HFFc6 (cell line): ENCODE measurements around the gene RFWD3. TPM values are rescaled to one million over a fixed set of nuclear protein-coding genes. Genes with fewer than 3 reads are reported as not detected.

Source experiments
- DNase-seq: peaks from one replicate; pipeline ENCODE4 v3.0.0-alpha.2; 2018
- H3K27ac Mint-ChIP-seq: 2 replicates; pipeline ENCODE4 v1.8.0; 2020; ENCODE audit warnings: mild to moderate bottlenecking, mixed read lengths
- H3K27me3 Mint-ChIP-seq: 2 replicates; pipeline ENCODE4 v1.8.0; 2021; ENCODE audit warnings: mild to moderate bottlenecking, moderate library complexity, mixed read lengths; ENCODE audit not compliant: insufficient read depth
- H3K36me3 Mint-ChIP-seq: 2 replicates; pipeline ENCODE4 v1.8.0; 2021; ENCODE audit warnings: low read depth, mixed read lengths
- H3K4me1 Mint-ChIP-seq: 2 replicates; pipeline ENCODE4 v1.8.0; 2020; ENCODE audit warnings: low read depth, mixed read lengths
- H3K4me3 Mint-ChIP-seq: 2 replicates; pipeline ENCODE4 v1.8.0; 2020; ENCODE audit warnings: mild to moderate bottlenecking, moderate library complexity, mixed read lengths
- H3K9me3 Mint-ChIP-seq: 2 replicates; pipeline ENCODE4 v1.8.0; 2020; ENCODE audit warnings: mild to moderate bottlenecking, mixed read lengths
- CTCF ChIP-seq: fragments of 200-600 bp; sonication (generic); IDR thresholded peaks from 2 replicates; pipeline ENCODE4 v1.5.0; 2021; ENCODE audit warnings: antibody characterized with exemption, mild to moderate bottlenecking
- total RNA-seq, 6 experiments: library from RNA; stranded (reverse); fragmentation: NEBNext Ultra II Directional; extraction: Animal tissue kit (Norgen Biotek cat#: 25700); gene quantifications; 2 replicates in 1 of 6; 3 replicates in 5 of 6; pipeline ENCODE4 v1.2.3, GENCODE V29; 2021

Gene RFWD3
- total RNA-seq, 6 experiments from 2014 or later, result 27.2 to 44.4 (median 42.9) TPM

GRCh38 chr16:74625500-74626350 is 41.0 kb downstream of the RFWD3 start:
- H3K27ac Mint-ChIP-seq, result no peak overlapping the region; the same call in 1 of the 2 replicates
- H3K9me3 Mint-ChIP-seq, result no peaks in the 10 kb centered on the region
- DNase-seq, result no peak
- TF ChIP-seq CTCF, result no peak
- peaks cover 29% of the 10 kb centered on the region for H3K36me3 Mint-ChIP-seq
- H3K27me3 Mint-ChIP-seq, result peaks cover 3% of the 10 kb centered on the region
- peaks cover 10% of the 10 kb centered on the region; the same call in 1 of the 2 replicates for H3K4me1 Mint-ChIP-seq
- no peak overlapping the region for H3K4me3 Mint-ChIP-seq

- Mint-ChIP-seq H3K4me1 (peaks cover 10% of the 10 kb centered on the region; the same call in 1 of the 2 replicates), H3K4me3 (no peak overlapping the region), H3K27me3 (peaks cover 3% of the 10 kb centered on the region), H3K36me3 (peaks cover 24% of the 10 kb centered on the region), H3K27ac (no peak overlapping the region), H3K9me3 (no peaks in the 10 kb centered on the region)
- TF ChIP-seq CTCF, result no peak
- no peak for DNase-seq
Measured at GRCh38 chr16:74623839-74624235, 42.8 kb downstream of the RFWD3 start.

GRCh38 chr16:74623214-74623838 is 43.4 kb downstream of the RFWD3 start:
- H3K36me3 Mint-ChIP-seq, result peaks cover 19% of the 10 kb centered on the region
- H3K4me3 Mint-ChIP-seq, result no peak overlapping the region
- TF ChIP-seq CTCF, result peak; percentile 83
- H3K9me3 Mint-ChIP-seq, result no peaks in the 10 kb centered on the region
- H3K27ac Mint-ChIP-seq, result no peak overlapping the region
- H3K4me1 Mint-ChIP-seq, result peaks cover 10% of the 10 kb centered on the region; the same call in 1 of the 2 replicates
- H3K27me3 Mint-ChIP-seq, result peaks cover 3% of the 10 kb centered on the region
- DNase-seq, result peak; percentile 39

GRCh38 chr16:74622005-74622404 is 44.7 kb downstream of the RFWD3 start:
- Mint-ChIP-seq H3K27me3 (peaks cover 3% of the 10 kb centered on the region), H3K4me3 (no peak overlapping the region), H3K36me3 (peaks cover 13% of the 10 kb centered on the region; the same call in 1 of the 2 replicates), H3K9me3 (no peaks in the 10 kb centered on the region), H3K4me1 (no peaks in the 10 kb centered on the region), H3K27ac (no peak overlapping the region)
- no peak for DNase-seq
- no peak for TF ChIP-seq CTCF

GRCh38 chr16:74617206-74617788 is 49.4 kb downstream of the RFWD3 start:
- peaks cover 5% of the 10 kb centered on the region for H3K4me1 Mint-ChIP-seq
- no peaks in the 10 kb centered on the region for H3K27me3 Mint-ChIP-seq
- no peak for TF ChIP-seq CTCF
- H3K27ac Mint-ChIP-seq, result peak overlapping the region; percentile 19; the same call in 1 of the 2 replicates
- no peak for DNase-seq
- H3K36me3 Mint-ChIP-seq, result peaks cover 15% of the 10 kb centered on the region
- no peak overlapping the region for H3K4me3 Mint-ChIP-seq
- H3K9me3 Mint-ChIP-seq, result no peaks in the 10 kb centered on the region
